HUES6 (cell line): Measurements from ENCODE around the gene GATAD2B.
"Not testable (repeated sequence)": the region's sequence is repeated elsewhere in the genome, so short reads cannot be mapped to it uniquely, and the experiment has no call there.

Experiments used
- H3K27ac ChIP-seq: 2 replicates; pipeline ENCODE4 v1.7.0; 2013; ENCODE audit warnings: low read depth, mild to moderate bottlenecking, low read length, inconsistent platforms
- H3K27me3 ChIP-seq: 2 replicates; pipeline ENCODE4 v1.6.1; 2013; ENCODE audit warnings: low read length; ENCODE audit not compliant: control insufficient read depth, insufficient read depth
- H3K36me3 ChIP-seq: 2 replicates; pipeline ENCODE4 v1.6.1; 2013; ENCODE audit warnings: low read length; ENCODE audit not compliant: control insufficient read depth, insufficient read depth
- H3K4me1 ChIP-seq: 2 replicates; pipeline ENCODE4 v1.6.1; 2013; ENCODE audit warnings: low read length; ENCODE audit not compliant: control insufficient read depth, insufficient read depth
- H3K4me3 ChIP-seq: 2 replicates; pipeline ENCODE4 v1.5.1; 2013; ENCODE audit warnings: low read depth, low read length
- H3K9ac ChIP-seq: one replicate; pipeline ENCODE4 v1.6.1; 2013; ENCODE audit warnings: mild to moderate bottlenecking, low read length
- H3K9me3 ChIP-seq: 2 replicates; pipeline ENCODE4 v1.6.1; 2013; ENCODE audit warnings: low read depth, low read length; ENCODE audit not compliant: control insufficient read depth, insufficient read depth

The GATAD2B gene

GRCh38 chr1:153907134-153907533, 15.6 kb downstream of the GATAD2B start:
- Histone ChIP-seq H3K36me3 (peaks cover 13% of the 10 kb centered on the region), H3K27me3 (no peaks in the 10 kb centered on the region), H3K9ac (no peak overlapping the region), H3K27ac (no peak overlapping the region), H3K4me3 (no peak overlapping the region), H3K9me3 (no peaks in the 10 kb centered on the region), H3K4me1 (no peaks in the 10 kb centered on the region)

- no peak overlapping the region for H3K4me3 ChIP-seq
- no peak overlapping the region for H3K9ac ChIP-seq
- H3K27me3 ChIP-seq: no peaks in the 10 kb centered on the region
- H3K4me1 ChIP-seq: no peaks in the 10 kb centered on the region
- no peaks in the 10 kb centered on the region for H3K9me3 ChIP-seq
- no peak overlapping the region for H3K27ac ChIP-seq
- peaks cover 13% of the 10 kb centered on the region for H3K36me3 ChIP-seq
Observed at GRCh38 chr1:153906396-153906795, 16.4 kb downstream of the GATAD2B start.

GRCh38 chr1:153905908-153906307, 16.9 kb downstream of the GATAD2B start:
- not testable (repeated sequence) for H3K9me3 ChIP-seq, H3K4me3 ChIP-seq, H3K4me1 ChIP-seq, H3K27me3 ChIP-seq, H3K9ac ChIP-seq, H3K27ac ChIP-seq
- H3K36me3 ChIP-seq: peaks cover 13% of the 10 kb centered on the region

- peaks cover 14% of the 10 kb centered on the region for H3K36me3 ChIP-seq
- H3K27me3 ChIP-seq: no peaks in the 10 kb centered on the region
- no peaks in the 10 kb centered on the region for H3K9me3 ChIP-seq
- H3K27ac ChIP-seq: no peak overlapping the region
- H3K9ac ChIP-seq: no peak overlapping the region
- H3K4me1 ChIP-seq: no peaks in the 10 kb centered on the region
- no peak overlapping the region for H3K4me3 ChIP-seq
Observed at GRCh38 chr1:153903841-153904455, 18.8 kb downstream of the GATAD2B start.

GRCh38 chr1:153899509-153899908, 23.3 kb downstream of the GATAD2B start:
- peaks cover 18% of the 10 kb centered on the region for H3K36me3 ChIP-seq

GRCh38 chr1:153895866-153896265, 26.9 kb downstream of the GATAD2B start:
- H3K4me1 ChIP-seq, H3K4me3 ChIP-seq, H3K27ac ChIP-seq, H3K9ac ChIP-seq, H3K9me3 ChIP-seq, H3K27me3 ChIP-seq: not testable (repeated sequence)
- peaks cover 18% of the 10 kb centered on the region for H3K36me3 ChIP-seq

More at GRCh38 chr1:153899509-153899908, 23.3 kb downstream of the GATAD2B start:
- no peaks in the 10 kb centered on the region for H3K27me3 ChIP-seq
- H3K4me3 ChIP-seq: no peak overlapping the region
- no peak overlapping the region for H3K27ac ChIP-seq
- no peaks in the 10 kb centered on the region for H3K4me1 ChIP-seq
- no peaks in the 10 kb centered on the region for H3K9me3 ChIP-seq
- H3K9ac ChIP-seq: no peak overlapping the region

- not testable (repeated sequence) for H3K9ac ChIP-seq, H3K4me1 ChIP-seq, H3K27me3 ChIP-seq, H3K27ac ChIP-seq, H3K9me3 ChIP-seq, H3K4me3 ChIP-seq
- peaks cover 19% of the 10 kb centered on the region for H3K36me3 ChIP-seq
Observed at GRCh38 chr1:153891042-153891441, 31.7 kb downstream of the GATAD2B start.

GRCh38 chr1:153888533-153888932, 34.2 kb downstream of the GATAD2B start:
- Histone ChIP-seq H3K9me3 (no peaks in the 10 kb centered on the region), H3K27ac (no peak overlapping the region), H3K36me3 (peaks cover 19% of the 10 kb centered on the region)

GRCh38 chr1:153886127-153886526, 36.6 kb downstream of the GATAD2B start:
- no peaks in the 10 kb centered on the region for H3K9me3 ChIP-seq
- no peak overlapping the region for H3K27ac ChIP-seq
- H3K9ac ChIP-seq: no peak overlapping the region
- peaks cover 16% of the 10 kb centered on the region for H3K36me3 ChIP-seq
- no peak overlapping the region for H3K4me3 ChIP-seq
- no peaks in the 10 kb centered on the region for H3K27me3 ChIP-seq
- H3K4me1 ChIP-seq: peaks cover 18% of the 10 kb centered on the region

More at GRCh38 chr1:153888533-153888932, 34.2 kb downstream of the GATAD2B start:
- Histone ChIP-seq H3K9ac (no peak overlapping the region), H3K27me3 (no peaks in the 10 kb centered on the region), H3K4me3 (no peak overlapping the region), H3K4me1 (no peaks in the 10 kb centered on the region)

- Histone ChIP-seq H3K9ac (no peak overlapping the region), H3K36me3 (peaks cover 12% of the 10 kb centered on the region), H3K4me1 (peaks cover 18% of the 10 kb centered on the region), H3K9me3 (no peaks in the 10 kb centered on the region), H3K4me3 (no peak overlapping the region), H3K27ac (no peak overlapping the region), H3K27me3 (no peaks in the 10 kb centered on the region)
Observed at GRCh38 chr1:153883223-153883622, 39.5 kb downstream of the GATAD2B start.

- H3K9ac ChIP-seq: no peak overlapping the region
- no peak overlapping the region for H3K27ac ChIP-seq
- H3K4me3 ChIP-seq: no peak overlapping the region
Observed at GRCh38 chr1:153882296-153882912, 40.4 kb downstream of the GATAD2B start.

More at GRCh38 chr1:153882296-153882912, 40.4 kb downstream of the GATAD2B start:
- Histone ChIP-seq H3K9me3 (no peaks in the 10 kb centered on the region), H3K27me3 (no peaks in the 10 kb centered on the region), H3K36me3 (peaks cover 10% of the 10 kb centered on the region), H3K4me1 (peaks cover 18% of the 10 kb centered on the region)
